Naive thymus-derived CD4-positive, alpha-beta T cell (primary cell): ENCODE data around the gene ARHGAP19. TPM values are rescaled to one million over a fixed set of nuclear protein-coding genes. Genes with fewer than 3 reads are reported as not detected.

Experiments used
- ATAC-seq: fragments of 150-1000 bp; cut with Tn5 transposase; 2 replicates; pipeline ENCODE4 v1.10.0; 2021; ENCODE audit warnings: mild to moderate bottlenecking, moderate library complexity
- CTCF ChIA-PET: fragments of 350-600 bp; sonication (Branson Sonifier 250); formaldehyde crosslinking; loops from one replicate; lab custom pipeline; 2021; ENCODE audit warnings: antibody characterized with exemption; lab: Charles Lee
- POLR2A ChIA-PET: fragments of 350-600 bp; sonication (Branson Sonifier 250); formaldehyde crosslinking; loops from one replicate; lab custom pipeline; 2021; ENCODE audit warnings: antibody characterized with exemption, inconsistent platforms; lab: Charles Lee
- DNase-seq, 9 donors: peaks; one replicate each; pipeline versions ENCODE4 v3.0.0 to v3.0.0-alpha.2; 2020 to 2022; ENCODE audit warnings: mixed read lengths in 1 of 9
- H3K27ac ChIP-seq: one replicate; pipeline ENCODE4 v1.7.0; 2013; ENCODE audit warnings: mild to moderate bottlenecking, low read depth, low read length, moderate library complexity
- H3K27me3 ChIP-seq, 2 donors: one replicate each; pipeline ENCODE4 v1.7.0; 2013; ENCODE audit warnings: low read length in 2 of 2, mild to moderate bottlenecking in 2 of 2, moderate library complexity in 2 of 2; ENCODE audit not compliant: control insufficient read depth in 2 of 2, insufficient read depth in 2 of 2
- H3K36me3 ChIP-seq, 3 experiments: 1 replicate in 2 of 3; 2 replicates in 1 of 3; pipeline ENCODE4 v1.7.0; 2013; ENCODE audit warnings: low read length in 3 of 3, mild to moderate bottlenecking in 3 of 3, moderate library complexity in 1 of 3; ENCODE audit not compliant: insufficient read depth in 3 of 3, control insufficient read depth in 2 of 3
- H3K4me1 ChIP-seq, 2 donors: one replicate each; pipeline ENCODE4 v1.7.0; 2013; ENCODE audit warnings: low read length in 2 of 2, mild to moderate bottlenecking in 2 of 2, moderate library complexity in 1 of 2; ENCODE audit not compliant: control insufficient read depth in 2 of 2, insufficient read depth in 2 of 2
- H3K4me3 ChIP-seq: 2 replicates; pipeline ENCODE4 v1.7.0; 2013; ENCODE audit warnings: mild to moderate bottlenecking, low read length
- H3K9me3 ChIP-seq, 3 experiments: 1 replicate in 2 of 3; 2 replicates in 1 of 3; pipeline ENCODE4 v1.7.0; 2013; ENCODE audit warnings: low read length in 3 of 3; ENCODE audit not compliant: control insufficient read depth in 2 of 3
- H3K27ac Mint-ChIP-seq, 9 donors: one replicate each; pipeline ENCODE4 v1.8.0; 2020 to 2022; ENCODE audit warnings: mixed read lengths in 9 of 9, mild to moderate bottlenecking in 8 of 9, moderate library complexity in 5 of 9, inconsistent platforms in 2 of 9
- H3K27me3 Mint-ChIP-seq, 5 donors: one replicate each; pipeline ENCODE4 v1.8.0; 2021 to 2022; ENCODE audit warnings: mixed read lengths in 5 of 5, mild to moderate bottlenecking in 1 of 5
- H3K36me3 Mint-ChIP-seq, 5 donors: one replicate each; pipeline ENCODE4 v1.8.0; 2020 to 2022; ENCODE audit warnings: mixed read lengths in 5 of 5, mild to moderate bottlenecking in 3 of 5, inconsistent platforms in 1 of 5
- H3K4me1 Mint-ChIP-seq, 7 donors: one replicate each; pipeline ENCODE4 v1.8.0; 2020 to 2022; ENCODE audit warnings: mixed read lengths in 7 of 7, mild to moderate bottlenecking in 3 of 7, inconsistent platforms in 1 of 7
- H3K4me3 Mint-ChIP-seq, 10 donors: one replicate each; pipeline ENCODE4 v1.8.0; 2020 to 2022; ENCODE audit warnings: mild to moderate bottlenecking in 10 of 10, mixed read lengths in 10 of 10, moderate library complexity in 6 of 10, inconsistent platforms in 2 of 10
- H3K9me3 Mint-ChIP-seq, 11 donors: one replicate each; pipeline ENCODE4 v1.8.0; 2020 to 2022; ENCODE audit warnings: mixed read lengths in 11 of 11, mild to moderate bottlenecking in 4 of 11, inconsistent platforms in 1 of 11, moderate library complexity in 1 of 11
- intact Hi-C, 2 donors: fragments of 100-400 bp; cut with micrococcal nuclease; formaldehyde crosslinking; loops; one replicate each; pipeline ENCODE4 v1.15.1; 2023
- polyA plus RNA-seq, 2 donors: library from polyadenylated mRNA; unstranded; fragments of 300-500 nt; fragmentation: Illumina TruSeq; gene quantifications; one replicate each; pipeline ENCODE4 v1.2.3, GENCODE V29; 2021
- total RNA-seq, 6 experiments: library from RNA in 5 of 6; stranded (reverse) in 5 of 6; gene quantifications; 1 replicate in 5 of 6; 2 replicates in 1 of 6; pipeline ENCODE4 v1.2.3 and lab custom pipeline; 2021 to 2026

The ARHGAP19 gene, protein sequence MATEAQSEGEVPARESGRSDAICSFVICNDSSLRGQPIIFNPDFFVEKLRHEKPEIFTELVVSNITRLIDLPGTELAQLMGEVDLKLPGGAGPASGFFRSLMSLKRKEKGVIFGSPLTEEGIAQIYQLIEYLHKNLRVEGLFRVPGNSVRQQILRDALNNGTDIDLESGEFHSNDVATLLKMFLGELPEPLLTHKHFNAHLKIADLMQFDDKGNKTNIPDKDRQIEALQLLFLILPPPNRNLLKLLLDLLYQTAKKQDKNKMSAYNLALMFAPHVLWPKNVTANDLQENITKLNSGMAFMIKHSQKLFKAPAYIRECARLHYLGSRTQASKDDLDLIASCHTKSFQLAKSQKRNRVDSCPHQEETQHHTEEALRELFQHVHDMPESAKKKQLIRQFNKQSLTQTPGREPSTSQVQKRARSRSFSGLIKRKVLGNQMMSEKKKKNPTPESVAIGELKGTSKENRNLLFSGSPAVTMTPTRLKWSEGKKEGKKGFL
- total RNA-seq (10 to 100 TPM; 12.8 to 40.1 (median 16.1) TPM), polyA plus RNA-seq (1 to 10 TPM; 5.7 to 6.5 TPM), total RNA-seq (lab: John Stamatoyannopoulos, UW) (18.3 reads per million, percentile 48 among the genes with 10 or more reads in this experiment)

GRCh38 chr10:97292097-97292861, at the start of gene ARHGAP19:
ARHGAP19 (minus strand) TSS chr10:97292637; CDS start chr10:97292627, 10 bp downstream.
- no peaks in the 10 kb centered on the region for H3K9me3 ChIP-seq
- intact Hi-C loops, result loop anchor here (1.0 to 2.0 kb wide), 11 partner anchors 13 to 395 kb away; partner anchors contain the start of genes FRAT1 (in 2 of the 2), FRAT2 (in 2 of the 2), MMS19 (in 2 of the 2) and MORN4 (in 2 of the 2)
- DNase-seq, result peak; percentile 65 to 97 (median 95)
- H3K4me1 Mint-ChIP-seq, result peaks cover 17 to 26% (median 24%) of the 10 kb centered on the region in 7 donors
- peak within 1 kb of the TSS; percentile 32 to 98 (median 92) for H3K27ac Mint-ChIP-seq
- peaks cover 0 to 3% (median under 1%) of the 10 kb centered on the region in 5 donors for H3K36me3 Mint-ChIP-seq
- ChIA-PET POLR2A (interaction anchor here (0.6 to 4.1 kb wide), 4 partner anchors 28 to 128 kb away, joined by 3 to 22 read pairs (median 8); partner anchors contain the start of genes FRAT1 and FRAT2), CTCF (interaction anchor here (0.7 to 1.6 kb wide), 4 partner anchors 14 to 109 kb away, joined by 3 to 5 read pairs (median 4); partner anchors contain the start of genes FRAT1 and RRP12)
- peaks cover 4 to 8% of the 10 kb centered on the region in 2 donors for H3K4me1 ChIP-seq
- peaks cover 0 to 2% (median 0%) of the 10 kb centered on the region in 11 donors for H3K9me3 Mint-ChIP-seq
- H3K27ac ChIP-seq, result peak within 1 kb of the TSS; percentile 83
- peak; percentile 100 for ATAC-seq
- no peaks in the 10 kb centered on the region for H3K27me3 ChIP-seq
- H3K4me3 Mint-ChIP-seq, result peak within 1 kb of the TSS; percentile 83 to 97 (median 95)
- peak within 1 kb of the TSS; percentile 88 for H3K4me3 ChIP-seq
- H3K27me3 Mint-ChIP-seq, result peaks cover 0 to 4% (median 0%) of the 10 kb centered on the region in 5 donors
- H3K36me3 ChIP-seq, result peaks cover 0 to 5% (median 0%) of the 10 kb centered on the region in 3 experiments

DNA sequence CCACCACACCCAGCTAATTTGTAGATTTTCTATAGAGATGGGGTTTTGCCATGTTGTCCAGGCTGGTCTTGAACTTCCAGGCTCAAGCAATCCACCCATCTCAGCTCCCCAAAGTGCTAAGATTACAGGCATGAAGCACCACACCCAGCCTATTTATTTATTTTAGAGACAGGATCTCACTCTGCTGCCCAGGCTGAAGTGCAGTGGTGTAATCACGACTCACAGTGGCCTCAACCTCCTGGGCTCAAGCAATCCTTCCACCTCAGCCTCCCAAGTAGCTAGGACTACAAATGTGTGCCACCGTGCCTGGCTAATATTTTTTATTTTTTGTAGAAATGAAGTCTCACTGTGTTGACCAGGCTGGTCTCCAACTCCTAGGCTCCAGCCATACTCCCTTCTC, 49.0 kb upstream of the ARHGAP19 start:
- Mint-ChIP-seq H3K4me1 (peaks cover 0 to 4% (median 0%) of the 10 kb centered on the region in 7 donors), H3K4me3 (no peak overlapping the region), H3K9me3 (no peaks in the 10 kb centered on the region), H3K27me3 (peaks cover 0 to 48% (median 0%) of the 10 kb centered on the region in 5 donors), H3K36me3 (peaks cover 0 to 4% (median 0%) of the 10 kb centered on the region in 5 donors), H3K27ac (peak overlapping the region in 1 of 9 donors; percentile 63)
- intact Hi-C loops, result no loop called here
- CTCF ChIA-PET, result no interaction called here
- DNase-seq, result no peak
- no peaks in the 10 kb centered on the region for H3K36me3 ChIP-seq
- no peak overlapping the region for H3K4me3 ChIP-seq
- no peaks in the 10 kb centered on the region for H3K27me3 ChIP-seq
- no peak overlapping the region for H3K27ac ChIP-seq
- ATAC-seq, result no peak
- no peaks in the 10 kb centered on the region for H3K9me3 ChIP-seq
- POLR2A ChIA-PET, result no interaction called here
- H3K4me1 ChIP-seq, result no peaks in the 10 kb centered on the region

DNA sequence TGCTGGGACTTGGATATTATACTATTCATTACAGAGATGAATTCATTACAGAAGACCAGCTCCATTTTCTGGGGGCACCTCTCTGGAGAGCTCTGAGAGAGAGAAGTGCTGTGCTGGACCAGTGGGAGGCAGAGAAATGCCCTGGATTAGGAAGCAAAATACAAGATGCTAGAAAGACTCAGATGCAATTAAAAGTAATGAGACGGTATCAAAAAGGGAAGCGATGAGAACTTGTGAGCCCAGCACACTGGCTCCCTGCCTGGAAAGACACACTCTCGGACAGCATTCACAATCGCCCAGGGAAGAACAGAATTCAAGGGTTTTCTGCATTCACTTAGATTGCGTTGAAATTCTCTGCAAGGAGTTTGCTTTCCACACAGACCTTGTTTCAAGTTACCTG, 45.6 kb upstream of the ARHGAP19 start:
- H3K4me3 Mint-ChIP-seq, result no peak overlapping the region
- intact Hi-C loops, result loop anchor here (5.0 to 10.0 kb wide), 2 partner anchors 506 to 753 kb away; partner anchors contain the start of genes LCOR (in 1 of the 2) and TM9SF3 (in 1 of the 2)

GRCh38 chr10:97336942-97337831, 44.8 kb upstream of the ARHGAP19 start:
- CTCF ChIA-PET, result no interaction called here
- Histone ChIP-seq H3K36me3 (peaks cover 0 to 5% (median 0%) of the 10 kb centered on the region in 3 experiments), H3K4me1 (peaks cover 11 to 12% of the 10 kb centered on the region in 2 donors), H3K4me3 (no peak overlapping the region), H3K27me3 (no peaks in the 10 kb centered on the region), H3K9me3 (no peaks in the 10 kb centered on the region), H3K27ac (no peak overlapping the region)
- no peaks in the 10 kb centered on the region for H3K9me3 Mint-ChIP-seq
- peak overlapping the region in 2 of 9 donors; percentile 15 to 62 for H3K27ac Mint-ChIP-seq
- H3K27me3 Mint-ChIP-seq, result peaks cover 0 to 46% (median 0%) of the 10 kb centered on the region in 5 donors
- intact Hi-C loops, result loop anchor here (5.0 to 10.0 kb wide), 2 partner anchors 505 to 752 kb away; partner anchors contain the start of genes LCOR (in 1 of the 2) and TM9SF3 (in 1 of the 2)
- H3K4me1 Mint-ChIP-seq, result peaks cover 14 to 26% (median 19%) of the 10 kb centered on the region in 7 donors
- POLR2A ChIA-PET, result interaction anchor here (1.1 kb wide), 1 partner anchor 17 kb away, joined by 3 read pairs; no protein-coding TSS in a partner anchor
- H3K36me3 Mint-ChIP-seq, result peaks cover 0 to 7% (median 0%) of the 10 kb centered on the region in 5 donors
- ATAC-seq (no peak), DNase-seq (no peak)
- peak overlapping the region in 1 of 10 donors; percentile 16 for H3K4me3 Mint-ChIP-seq

More for the DNA sequence above, 45.6 kb upstream of the ARHGAP19 start:
- ATAC-seq, result no peak
- no peak for DNase-seq
- Mint-ChIP-seq H3K27ac (no peak overlapping the region), H3K27me3 (peaks cover 0 to 51% (median 0%) of the 10 kb centered on the region in 5 donors), H3K9me3 (no peaks in the 10 kb centered on the region), H3K36me3 (peaks cover 0 to 4% (median 0%) of the 10 kb centered on the region in 5 donors), H3K4me1 (peaks cover 6 to 18% (median 10%) of the 10 kb centered on the region in 7 donors)
- H3K36me3 ChIP-seq, result peaks cover 0 to 5% (median 0%) of the 10 kb centered on the region in 3 experiments
- H3K4me1 ChIP-seq, result peaks cover 3 to 4% of the 10 kb centered on the region in 2 donors
- no peaks in the 10 kb centered on the region for H3K27me3 ChIP-seq
- no peak overlapping the region for H3K4me3 ChIP-seq
- CTCF ChIA-PET, result no interaction called here
- POLR2A ChIA-PET, result no interaction called here
- no peaks in the 10 kb centered on the region for H3K9me3 ChIP-seq
- no peak overlapping the region for H3K27ac ChIP-seq

DNA sequence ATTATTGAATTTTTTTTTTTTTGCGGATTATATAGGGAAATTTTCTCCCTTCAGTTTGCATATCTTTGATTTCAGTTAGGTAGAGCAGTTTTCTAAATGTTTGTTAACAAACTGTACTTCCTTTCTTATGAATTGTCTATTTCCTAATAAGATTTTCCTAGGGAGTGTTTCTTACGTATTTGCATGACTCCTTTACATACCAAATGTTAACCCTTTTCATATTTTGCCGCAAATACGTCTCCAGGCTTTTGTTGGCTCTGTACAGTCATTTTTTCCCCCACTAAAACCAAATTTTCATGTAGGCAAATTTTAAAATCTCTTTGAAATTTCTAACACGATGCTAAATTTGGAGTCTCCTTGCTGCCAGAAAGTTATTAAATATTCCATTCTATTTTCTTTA, 44.0 kb upstream of the ARHGAP19 start:
- Mint-ChIP-seq H3K9me3 (no peaks in the 10 kb centered on the region), H3K4me1 (peaks cover 19 to 34% (median 26%) of the 10 kb centered on the region in 7 donors), H3K36me3 (peaks cover 0 to 7% (median under 1%) of the 10 kb centered on the region in 5 donors), H3K27ac (peak overlapping the region in 6 of 9 donors; percentile 61 to 89 (median 78)), H3K4me3 (peak overlapping the region in 5 of 10 donors; percentile 68 to 98 (median 80)), H3K27me3 (peaks cover 0 to 40% (median 0%) of the 10 kb centered on the region in 5 donors)
- peaks cover 15 to 19% of the 10 kb centered on the region in 2 donors for H3K4me1 ChIP-seq
- ATAC-seq (no peak), DNase-seq (no peak)
- H3K27ac ChIP-seq, result no peak overlapping the region
- ChIA-PET CTCF (no interaction called here), POLR2A (interaction anchor here (1.1 kb wide), 1 partner anchor 17 kb away, joined by 3 read pairs; no protein-coding TSS in a partner anchor)
- H3K9me3 ChIP-seq, result no peaks in the 10 kb centered on the region
- no peak overlapping the region for H3K4me3 ChIP-seq
- no peaks in the 10 kb centered on the region for H3K27me3 ChIP-seq
- intact Hi-C loops, result loop anchor here (5.0 to 10.0 kb wide), 2 partner anchors 504 to 752 kb away; partner anchors contain the start of genes LCOR (in 1 of the 2) and TM9SF3 (in 1 of the 2)
- H3K36me3 ChIP-seq, result peaks cover 0 to 5% (median 0%) of the 10 kb centered on the region in 3 experiments
